Liver (tissue), 9 donors: ENCODE results near the gene SLC6A11. TPM values are rescaled to one million over a fixed set of nuclear protein-coding genes. Genes with fewer than 3 reads are reported as not detected.

ENCODE experiments used
- DNase-seq: peaks from one replicate; pipeline ENCODE4 v3.0.0-alpha.2; 2017; ENCODE audit warnings: low spot score
- H3K27ac ChIP-seq, 2 donors: one replicate each; pipeline ENCODE4 v1.7.0; 2013; ENCODE audit warnings: inconsistent platforms in 2 of 2, low read length in 2 of 2, control low read depth in 1 of 2, low read depth in 1 of 2, mild to moderate bottlenecking in 1 of 2
- H3K27me3 ChIP-seq, 4 donors: one replicate each; pipeline versions ENCODE4 v1.6.1 to v1.7.0; 2013; ENCODE audit warnings: low read length in 3 of 4, inconsistent platforms in 1 of 4, mild to moderate bottlenecking in 1 of 4, moderate library complexity in 1 of 4; ENCODE audit not compliant: control insufficient read depth in 4 of 4, insufficient read depth in 4 of 4
- H3K36me3 ChIP-seq, 4 donors: one replicate each; pipeline versions ENCODE4 v1.6.1 to v1.7.0; 2013; ENCODE audit warnings: low read length in 3 of 4, mild to moderate bottlenecking in 3 of 4, low read depth in 1 of 4, moderate library complexity in 1 of 4; ENCODE audit not compliant: control insufficient read depth in 4 of 4, insufficient read depth in 3 of 4
- H3K4me1 ChIP-seq, 4 donors: one replicate each; pipeline versions ENCODE4 v1.6.1 to v1.7.0; 2013; ENCODE audit warnings: low read length in 3 of 4, mild to moderate bottlenecking in 3 of 4, moderate library complexity in 1 of 4; ENCODE audit not compliant: control insufficient read depth in 4 of 4, insufficient read depth in 4 of 4
- H3K4me3 ChIP-seq, 3 donors: one replicate each; pipeline versions ENCODE4 v1.6.1 to v1.7.0; 2013; ENCODE audit warnings: low read length in 3 of 3, control low read depth in 1 of 3, low read depth in 1 of 3, mild to moderate bottlenecking in 1 of 3
- H3K9ac ChIP-seq, 2 donors: one replicate each; pipeline ENCODE4 v1.7.0; 2013; ENCODE audit warnings: low read length in 2 of 2, mild to moderate bottlenecking in 2 of 2, moderate library complexity in 2 of 2, control low read depth in 1 of 2, low read depth in 1 of 2
- H3K9me3 ChIP-seq, 4 donors: one replicate each; pipeline versions ENCODE4 v1.6.1 to v1.7.0; 2013; ENCODE audit warnings: low read length in 3 of 4; ENCODE audit not compliant: control insufficient read depth in 4 of 4
- ATF3 ChIP-seq: IDR thresholded peaks from 2 replicates; pipeline ENCODE4 v1.6.1; 2016; ENCODE audit warnings: antibody characterized with exemption
- CTCF ChIP-seq: fragments of 150-350 bp; IDR thresholded peaks from 2 replicates; pipeline ENCODE4 v1.5.1; 2017; ENCODE audit warnings: improper control_type of control experiment, low read depth, low read length; ENCODE audit not compliant: missing input control
- EGR1 ChIP-seq, 2 donors: IDR thresholded peaks; 2 replicates each; pipeline ENCODE4 v1.6.1; 2016 to 2018; ENCODE audit warnings: antibody characterized with exemption in 2 of 2, low read depth in 2 of 2
- FOXA2 ChIP-seq: IDR thresholded peaks from 2 replicates; pipeline ENCODE4 v1.6.1; 2016; ENCODE audit warnings: antibody characterized with exemption
- GABPA ChIP-seq, 2 donors: IDR thresholded peaks in 1 of 2; conservative IDR thresholded peaks in 1 of 2; 2 replicates each; pipeline ENCODE4 v1.6.1; 2016; ENCODE audit warnings: antibody characterized with exemption in 2 of 2, mild to moderate bottlenecking in 1 of 2, moderate library complexity in 1 of 2
- HNF4A ChIP-seq, 2 donors: conservative IDR thresholded peaks; 2 replicates each; pipeline ENCODE4 v1.6.1; 2016; ENCODE audit warnings: antibody characterized with exemption in 2 of 2, mild to moderate bottlenecking in 2 of 2
- HNF4G ChIP-seq: IDR thresholded peaks from 2 replicates; pipeline ENCODE4 v1.6.1; 2016; ENCODE audit warnings: antibody characterized with exemption
- JUND ChIP-seq, 2 donors: IDR thresholded peaks; 2 replicates each; pipeline ENCODE4 v1.6.1; 2016; ENCODE audit warnings: antibody characterized with exemption in 2 of 2
- MAX ChIP-seq: IDR thresholded peaks from 2 replicates; pipeline ENCODE4 v1.6.1; 2016; ENCODE audit warnings: antibody characterized with exemption
- NR2F2 ChIP-seq: IDR thresholded peaks from 2 replicates; pipeline ENCODE4 v1.6.1; 2016; ENCODE audit warnings: antibody characterized with exemption
- RAD21 ChIP-seq, 2 donors: IDR thresholded peaks; 2 replicates each; pipeline ENCODE4 v1.6.1; 2016; ENCODE audit warnings: antibody characterized with exemption in 2 of 2, mild to moderate bottlenecking in 2 of 2
- REST ChIP-seq: IDR thresholded peaks from 2 replicates; pipeline ENCODE4 v1.6.1; 2016; ENCODE audit warnings: antibody characterized with exemption, mild to moderate bottlenecking
- RXRA ChIP-seq, 2 donors: IDR thresholded peaks; 2 replicates each; pipeline ENCODE4 v1.6.1; 2017 to 2018; ENCODE audit warnings: antibody characterized with exemption in 2 of 2, mild to moderate bottlenecking in 1 of 2
- SP1 ChIP-seq: IDR thresholded peaks from 2 replicates; pipeline ENCODE4 v1.6.1; 2018; ENCODE audit warnings: antibody characterized with exemption, mild to moderate bottlenecking
- TAF1 ChIP-seq: conservative IDR thresholded peaks from 2 replicates; pipeline ENCODE4 v1.6.1; 2016; ENCODE audit warnings: antibody characterized with exemption, mild to moderate bottlenecking
- YY1 ChIP-seq: IDR thresholded peaks from 2 replicates; pipeline ENCODE4 v1.6.1; 2016; ENCODE audit warnings: antibody characterized with exemption, mild to moderate bottlenecking
- ZBTB33 ChIP-seq: IDR thresholded peaks from 2 replicates; pipeline ENCODE4 v1.6.1; 2016; ENCODE audit warnings: antibody characterized with exemption
- WGBS: extraction: QIAGEN DNeasy Blood & Tissue Kit; methylation state at CpG from one replicate; pipeline ENCODE4 v1.1.7; 2013; 5-methylcytosine and 5-hydroxymethylcytosine counted together
- polyA plus RNA-seq, 2 donors: library from polyadenylated mRNA; stranded (reverse) in 1 of 2; unstranded in 1 of 2; fragments of 200-250 nt in 1 of 2; fragments of >200 nt in 1 of 2; fragmentation: Nextera tagmentation in 1 of 2; extraction: Ambion mirVana in 1 of 2; gene quantifications; one replicate each; pipeline versions ENCODE4 v1.2.1 to v1.2.3, GENCODE V29; 2013 to 2015
- total RNA-seq, 2 donors: library from RNA; depleted of rRNA; stranded (reverse); fragments of >200 nt; gene quantifications; one replicate each; pipeline ENCODE4 v1.2.3, GENCODE V29; 2014
- donor health status: healthy.
- donor health status: healthy.
- donor health status: healthy.
- donor health status: healthy.
- donor health status: healthy.

The SLC6A11 gene
- total and polyA plus RNA-seq, 4 donors: under 0.01 to 7.1 (median 0.01) TPM; not detected in 1

- no peaks in the 10 kb centered on the region for H3K36me3 ChIP-seq
- H3K27me3 ChIP-seq: no peaks in the 10 kb centered on the region
- 84% methylated on average over 1 of the region's 1 CpG for WGBS
- peaks cover 5 to 16% (median 13%) of the 10 kb centered on the region in 4 donors for H3K9me3 ChIP-seq
- no peak for DNase-seq
- H3K27ac ChIP-seq: no peak overlapping the region
- H3K4me3 ChIP-seq: no peak overlapping the region
- H3K4me1 ChIP-seq: no peaks in the 10 kb centered on the region
- TF ChIP-seq ZBTB33 (no peak), ATF3 (no peak), NR2F2 (no peak), RAD21 (IDR thresholded peaks at IDR 0.05) (no peak), HNF4G (no peak), HNF4A (conservative IDR thresholded peaks at IDR 0.05) (no peak), REST (no peak), TAF1 (no peak), EGR1 (IDR thresholded peaks at IDR 0.05; ENCODE audit: low read depth in 2 of 2) (no peak), FOXA2 (no peak), YY1 (no peak), RXRA (IDR thresholded peaks at IDR 0.05) (no peak), CTCF (no peak), MAX (no peak), SP1 (no peak), GABPA (IDR thresholded peaks at IDR 0.05 in 1 of 2, conservative IDR thresholded peaks at IDR 0.05 in 1 of 2) (no peak), JUND (IDR thresholded peaks at IDR 0.05) (no peak)
- no peak overlapping the region for H3K9ac ChIP-seq
These were observed 91.2 kb downstream of the SLC6A11 start for GRCh38 chr3:10907262-10907661.
